Upper lobe of left lung (tissue), 6 donors: ENCODE measurements around the gene FBXL17. TPM values are rescaled to one million over a fixed set of nuclear protein-coding genes. Genes with fewer than 3 reads are reported as not detected.

ENCODE experiments used
- ATAC-seq, 2 donors: fragments of 200-7000 bp; cut with Tn5 transposase; one replicate each; pipeline ENCODE4 v1.9.1; 2022; ENCODE audit warnings: mild to moderate bottlenecking in 2 of 2, moderate library complexity in 2 of 2; ENCODE audit not compliant: low FRiP score in 2 of 2
- DNase-seq, 2 donors: peaks; one replicate each; pipeline ENCODE4 v3.0.0-alpha.2; 2019 to 2020
- H3K27ac ChIP-seq, 4 donors: fragments of 200-600 bp; sonication (generic); one replicate each; pipeline ENCODE4 v1.5.1; 2016 to 2019
- H3K27me3 ChIP-seq, 4 donors: fragments of 200-600 bp; sonication (generic); one replicate each; pipeline ENCODE4 v1.5.1; 2017 to 2019
- H3K36me3 ChIP-seq, 4 donors: fragments of 200-600 bp; sonication (generic); one replicate each; pipeline ENCODE4 v1.5.1; 2016 to 2019
- H3K4me1 ChIP-seq, 4 donors: fragments of 200-600 bp; sonication (generic); one replicate each; pipeline ENCODE4 v1.5.1; 2018 to 2019
- H3K4me3 ChIP-seq, 4 donors: fragments of 200-600 bp; sonication (generic); one replicate each; pipeline ENCODE4 v1.5.1; 2017 to 2019; ENCODE audit warnings: mild to moderate bottlenecking in 2 of 4, moderate library complexity in 1 of 4
- H3K9me3 ChIP-seq, 4 donors: fragments of 200-600 bp; sonication (generic); one replicate each; pipeline ENCODE4 v1.5.1; 2018 to 2019
- CTCF ChIP-seq, 6 experiments: fragments of 450-650 bp in 4 of 6; fragments of 200-600 bp in 2 of 6; sonication (generic) in 2 of 6; IDR thresholded peaks; one replicate each; pipeline ENCODE4 v1.5.1; 2016 to 2019; ENCODE audit warnings: antibody characterized with exemption in 6 of 6
- EP300 ChIP-seq, 4 donors: sonication (generic); formaldehyde crosslinking; IDR thresholded peaks; one replicate each; pipeline ENCODE4 v1.5.1; 2017; ENCODE audit warnings: antibody characterized with exemption in 4 of 4, control low read depth in 2 of 4
- POLR2A ChIP-seq, 4 donors: fragments of 450-650 bp; IDR thresholded peaks; one replicate each; pipeline ENCODE4 v1.5.1; 2016 to 2017; ENCODE audit warnings: antibody characterized with exemption in 4 of 4, mild to moderate bottlenecking in 2 of 4
- POLR2AphosphoS5 ChIP-seq, 2 donors: sonication (generic); formaldehyde crosslinking; IDR thresholded peaks; one replicate each; pipeline ENCODE4 v1.5.1; 2017; ENCODE audit warnings: antibody characterized with exemption in 2 of 2
- WGBS, 2 donors: methylation state at CpG; one replicate each; pipeline ENCODE4 v1.1.5; 2017 to 2018; 5-methylcytosine and 5-hydroxymethylcytosine counted together
- total RNA-seq, 6 donors: library from RNA; depleted of rRNA in 4 of 6; stranded (reverse); fragments of >200 nt in 4 of 6; gene quantifications; one replicate each; pipeline versions ENCODE4 v1.1.0 to v1.2.1, GENCODE V29; 2016 to 2021
- donor health status: DM: no; HTN: no; CAD: no; lungs with moderate emphysema.
- donor health status: DM: no; HTN: yes; CAD: no; lungs with severe emphysema.

FBXL17 gene
- total RNA-seq, 6 donors from 2014 or later, result 10.0 to 47.1 (median 16.9) TPM

GRCh38 chr5:107980923-107981692, 400.8 kb downstream of the FBXL17 start:
- no peaks in the 10 kb centered on the region for H3K27me3 ChIP-seq
- no peaks in the 10 kb centered on the region for H3K36me3 ChIP-seq
- no peak overlapping the region for H3K27ac ChIP-seq
- no peaks in the 10 kb centered on the region for H3K9me3 ChIP-seq
- H3K4me1 ChIP-seq, result peaks cover 0 to 11% (median 3%) of the 10 kb centered on the region in 4 donors
- DNase-seq (no peak), ATAC-seq (no peak)
- WGBS, 2 donors, result 94 to 97% methylated on average over 13 of the region's 13 CpGs
- no peak overlapping the region for H3K4me3 ChIP-seq
- no peak for TF ChIP-seq CTCF (IDR thresholded peaks at IDR 0.05)
- TF ChIP-seq EP300 (IDR thresholded peaks at IDR 0.05), result no peak
- TF ChIP-seq POLR2A (IDR thresholded peaks at IDR 0.05), result no peak
- no peak for TF ChIP-seq POLR2AphosphoS5 (IDR thresholded peaks at IDR 0.05)

- Histone ChIP-seq H3K27ac (no peak overlapping the region), H3K9me3 (no peaks in the 10 kb centered on the region), H3K4me1 (peaks cover 0 to 11% (median 3%) of the 10 kb centered on the region in 4 donors), H3K27me3 (no peaks in the 10 kb centered on the region), H3K4me3 (no peak overlapping the region), H3K36me3 (no peaks in the 10 kb centered on the region)
- DNase-seq (no peak), ATAC-seq (no peak)
- 60 to 64% methylated on average over 2 of the region's 2 CpGs for WGBS, 2 donors
- no peak for TF ChIP-seq EP300 (IDR thresholded peaks at IDR 0.05)
These were observed 402.0 kb downstream of the FBXL17 start for GRCh38 chr5:107979900-107980299.

- H3K4me3 ChIP-seq, result no peak overlapping the region
- DNase-seq (no peak), ATAC-seq (no peak)
- WGBS, 2 donors, result 56 to 76% methylated on average over 3 of the region's 3 CpGs
- H3K4me1 ChIP-seq, result peaks cover 0 to 11% (median 3%) of the 10 kb centered on the region in 4 donors
- H3K27me3 ChIP-seq, result no peaks in the 10 kb centered on the region
- no peaks in the 10 kb centered on the region for H3K9me3 ChIP-seq
- H3K36me3 ChIP-seq, result no peaks in the 10 kb centered on the region
- H3K27ac ChIP-seq, result no peak overlapping the region
- TF ChIP-seq EP300 (IDR thresholded peaks at IDR 0.05) (no peak), CTCF (IDR thresholded peaks at IDR 0.05) (no peak), POLR2AphosphoS5 (IDR thresholded peaks at IDR 0.05) (no peak), POLR2A (IDR thresholded peaks at IDR 0.05) (no peak)
These were observed 402.6 kb downstream of the FBXL17 start for GRCh38 chr5:107979291-107979690.

GRCh38 chr5:107977550-107978071, 404.3 kb downstream of the FBXL17 start:
- Histone ChIP-seq H3K27ac (no peak overlapping the region), H3K27me3 (no peaks in the 10 kb centered on the region), H3K4me1 (peaks cover 0 to 11% (median 3%) of the 10 kb centered on the region in 4 donors), H3K9me3 (no peaks in the 10 kb centered on the region), H3K36me3 (no peaks in the 10 kb centered on the region), H3K4me3 (no peak overlapping the region)
- ATAC-seq, result no peak
- DNase-seq, result no peak
- WGBS, 2 donors, result 51 to 60% methylated on average over 3 of the region's 3 CpGs
- no peak for TF ChIP-seq CTCF (IDR thresholded peaks at IDR 0.05)
- no peak for TF ChIP-seq POLR2AphosphoS5 (IDR thresholded peaks at IDR 0.05)
- TF ChIP-seq POLR2A (IDR thresholded peaks at IDR 0.05), result no peak
- TF ChIP-seq EP300 (IDR thresholded peaks at IDR 0.05), result no peak

GRCh38 chr5:107975568-107975967, 406.3 kb downstream of the FBXL17 start:
- no peak overlapping the region for H3K4me3 ChIP-seq
- no peak for DNase-seq
- H3K4me1 ChIP-seq, result peaks cover 0 to 11% (median 3%) of the 10 kb centered on the region in 4 donors
- H3K27me3 ChIP-seq, result no peaks in the 10 kb centered on the region
- 87 to 96% methylated on average over 3 of the region's 3 CpGs for WGBS, 2 donors
- ATAC-seq, result no peak
- no peaks in the 10 kb centered on the region for H3K9me3 ChIP-seq
- TF ChIP-seq POLR2A (IDR thresholded peaks at IDR 0.05) (no peak), CTCF (IDR thresholded peaks at IDR 0.05) (no peak), POLR2AphosphoS5 (IDR thresholded peaks at IDR 0.05) (no peak), EP300 (IDR thresholded peaks at IDR 0.05) (no peak)
- H3K36me3 ChIP-seq, result no peaks in the 10 kb centered on the region
- H3K27ac ChIP-seq, result no peak overlapping the region
